ENCODE measurements around the gene SLC24A3. TPM values are rescaled to one million over a fixed set of nuclear protein-coding genes. Genes with fewer than 3 reads are reported as not detected.

The SLC24A3 gene
- total and polyA plus RNA-seq, 2 experiments from 2014 or later = 0.48 to 1.7 TPM

GRCh38 chr20:19336631-19337030 is 124.2 kb downstream of the SLC24A3 start:
- Histone ChIP-seq H4K20me1 (ENCODE audit: insufficient read depth, poor library complexity, severe bottlenecking) (no peaks in the 10 kb centered on the region), H3K36me3 (replicated peaks; ENCODE audit: insufficient read depth, low read depth) (no peaks in the 10 kb centered on the region), H3K9me3 (ENCODE audit: low read depth) (no peaks in the 10 kb centered on the region), H3K27ac (no peak overlapping the region), H3K79me2 (no peaks in the 10 kb centered on the region), H3K4me2 (no peak overlapping the region), H3K4me3 (no peak overlapping the region), H3K27me3 (no peaks in the 10 kb centered on the region), H3K4me1 (ENCODE audit: insufficient read depth) (peaks cover 4% of the 10 kb centered on the region), H3K9me2 (replicated peaks; ENCODE audit: insufficient read depth) (no peaks in the 10 kb centered on the region), H2AFZ (no peak overlapping the region)
- no peak for TF ChIP-seq EZH2 (IDR thresholded peaks at IDR 0.05; ENCODE audit: borderline replicate concordance)
- no peak for TF ChIP-seq CTCF (IDR thresholded peaks at IDR 0.05; ENCODE audit: poor library complexity)
- no peak for TF ChIP-seq EZH2phosphoT487 (IDR thresholded peaks at IDR 0.05; ENCODE audit: low read depth, severe bottlenecking, unreplicated experiment)
- WGBS (ENCODE audit: low lambda C conversion rate, missing lambda C conversion rate) = 81% methylated on average over 7 of the region's 7 CpGs
- no peak for DNase-seq (ENCODE audit: low spot score)

GRCh38 chr20:19338380-19338779 is 125.9 kb downstream of the SLC24A3 start:
- no peak overlapping the region for H3K4me2 ChIP-seq
- 73% methylated on average over 3 of the region's 3 CpGs for WGBS (ENCODE audit: low lambda C conversion rate, missing lambda C conversion rate)
- no peak overlapping the region for H2AFZ ChIP-seq
- TF ChIP-seq CTCF (IDR thresholded peaks at IDR 0.05; ENCODE audit: poor library complexity) (no peak), EZH2phosphoT487 (IDR thresholded peaks at IDR 0.05; ENCODE audit: low read depth, severe bottlenecking, unreplicated experiment) (no peak), EZH2 (IDR thresholded peaks at IDR 0.05; ENCODE audit: borderline replicate concordance) (no peak)
- peaks cover 4% of the 10 kb centered on the region for H3K4me1 ChIP-seq (ENCODE audit: insufficient read depth)
- no peaks in the 10 kb centered on the region for H3K27me3 ChIP-seq
- H3K9me2 ChIP-seq (replicated peaks; ENCODE audit: insufficient read depth) = no peaks in the 10 kb centered on the region
- H3K4me3 ChIP-seq = no peak overlapping the region
- no peaks in the 10 kb centered on the region for H3K36me3 ChIP-seq (replicated peaks; ENCODE audit: insufficient read depth, low read depth)
- H3K79me2 ChIP-seq = no peaks in the 10 kb centered on the region
- H3K27ac ChIP-seq = no peak overlapping the region
- no peaks in the 10 kb centered on the region for H4K20me1 ChIP-seq (ENCODE audit: insufficient read depth, poor library complexity, severe bottlenecking)
- H3K9me3 ChIP-seq (ENCODE audit: low read depth) = no peaks in the 10 kb centered on the region
- no peak for DNase-seq (ENCODE audit: low spot score)

DNA sequence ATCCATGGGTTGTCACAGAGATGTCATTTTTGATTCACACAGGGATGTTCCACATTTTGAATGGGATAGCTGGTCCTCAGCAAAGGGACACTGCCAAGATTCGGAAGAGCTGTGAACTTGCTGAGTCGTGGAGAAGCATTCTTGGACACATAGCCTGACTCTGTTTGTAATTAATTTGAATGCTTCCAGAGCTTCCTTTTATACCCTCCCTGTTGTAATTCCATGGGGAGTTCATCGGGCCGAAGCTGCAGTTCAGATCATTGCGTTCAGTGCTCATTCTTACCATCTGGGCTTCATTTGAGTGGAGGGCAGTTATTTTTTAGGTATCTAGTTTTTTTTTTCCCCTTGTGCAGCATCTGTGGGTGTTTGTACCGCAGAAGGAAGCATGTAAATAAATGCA is 126.5 kb downstream of the SLC24A3 start:
- Histone ChIP-seq H4K20me1 (ENCODE audit: insufficient read depth, poor library complexity, severe bottlenecking) (no peaks in the 10 kb centered on the region), H3K27me3 (no peaks in the 10 kb centered on the region), H3K9me2 (replicated peaks; ENCODE audit: insufficient read depth) (no peaks in the 10 kb centered on the region), H3K79me2 (no peaks in the 10 kb centered on the region), H3K4me1 (ENCODE audit: insufficient read depth) (peaks cover 4% of the 10 kb centered on the region), H2AFZ (no peak overlapping the region), H3K27ac (no peak overlapping the region), H3K4me3 (no peak overlapping the region), H3K4me2 (no peak overlapping the region), H3K36me3 (replicated peaks; ENCODE audit: insufficient read depth, low read depth) (no peaks in the 10 kb centered on the region), H3K9me3 (ENCODE audit: low read depth) (no peaks in the 10 kb centered on the region)
- TF ChIP-seq EZH2phosphoT487 (IDR thresholded peaks at IDR 0.05; ENCODE audit: low read depth, severe bottlenecking, unreplicated experiment) (no peak), EZH2 (IDR thresholded peaks at IDR 0.05; ENCODE audit: borderline replicate concordance) (no peak), CTCF (IDR thresholded peaks at IDR 0.05; ENCODE audit: poor library complexity) (no peak)
- WGBS (ENCODE audit: low lambda C conversion rate, missing lambda C conversion rate) = 71% methylated on average over 6 of the region's 6 CpGs
- no peak for DNase-seq (ENCODE audit: low spot score)
